ENCODE results near the gene UAP1L1. TPM values are rescaled to one million over a fixed set of nuclear protein-coding genes. Genes with fewer than 3 reads are reported as not detected.

Gene UAP1L1
- total RNA-seq, 2 experiments from 2014 or later = 49.8 to 50.1 TPM

DNA sequence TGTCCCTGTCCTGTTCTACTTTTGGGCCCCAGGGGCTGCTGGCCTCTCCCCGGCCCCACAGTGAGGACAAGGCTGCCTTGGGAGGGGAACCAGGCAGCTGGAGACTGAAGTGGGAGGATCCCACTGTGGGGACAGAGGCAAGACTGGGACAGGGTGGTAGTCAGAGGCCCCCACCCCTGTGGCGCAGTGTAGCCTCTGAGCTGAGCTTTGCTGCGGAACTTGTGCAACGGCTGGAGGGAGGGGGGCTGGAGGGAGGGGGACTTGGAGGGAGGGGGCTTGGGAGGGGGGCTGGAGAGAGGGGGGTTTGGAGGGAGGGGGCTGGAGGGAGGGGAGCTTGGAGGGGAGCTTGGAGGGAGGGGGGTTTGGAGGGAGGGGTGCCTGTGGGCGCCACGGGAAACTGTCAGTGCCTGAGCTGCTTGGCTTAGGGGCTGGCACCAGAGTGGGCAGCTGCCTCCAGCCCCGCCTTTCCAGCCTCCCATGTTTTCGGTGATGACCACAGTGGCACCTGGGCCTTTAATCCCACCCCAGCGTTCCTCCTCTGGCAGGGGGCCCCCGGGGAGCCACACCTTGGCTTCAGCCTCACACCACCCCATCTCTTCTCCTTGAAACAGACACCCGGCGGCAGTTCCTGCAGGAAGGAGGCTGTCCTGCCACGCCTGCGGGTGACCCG is 43.1 kb upstream of the UAP1L1 start:
- no peaks in the 10 kb centered on the region for H3K9me3 Mint-ChIP-seq
- peak overlapping the region; percentile 47 for H3K4me3 Mint-ChIP-seq
- ChIA-PET POLR2A (interaction anchor here (0.6 to 2.1 kb wide), 9 partner anchors 8 to 306 kb away, joined by 3 to 9 read pairs (median 3); partner anchors contain the start of gene TRAF2), CTCF (interaction anchor here (0.7 to 3.6 kb wide), 44 partner anchors 9 to 273 kb away, joined by 3 to 82 read pairs (median 7); partner anchors contain the start of genes AJM1, C8G, CLIC3 and FBXW5)
- H3K27ac Mint-ChIP-seq = peak overlapping the region; percentile 85
- DNase-seq (no peak), ATAC-seq (no peak)
- H3K36me3 Mint-ChIP-seq (ENCODE audit: low read depth) = no peaks in the 10 kb centered on the region
- no peaks in the 10 kb centered on the region for H3K27me3 Mint-ChIP-seq
- TF ChIP-seq, protein P1, sequence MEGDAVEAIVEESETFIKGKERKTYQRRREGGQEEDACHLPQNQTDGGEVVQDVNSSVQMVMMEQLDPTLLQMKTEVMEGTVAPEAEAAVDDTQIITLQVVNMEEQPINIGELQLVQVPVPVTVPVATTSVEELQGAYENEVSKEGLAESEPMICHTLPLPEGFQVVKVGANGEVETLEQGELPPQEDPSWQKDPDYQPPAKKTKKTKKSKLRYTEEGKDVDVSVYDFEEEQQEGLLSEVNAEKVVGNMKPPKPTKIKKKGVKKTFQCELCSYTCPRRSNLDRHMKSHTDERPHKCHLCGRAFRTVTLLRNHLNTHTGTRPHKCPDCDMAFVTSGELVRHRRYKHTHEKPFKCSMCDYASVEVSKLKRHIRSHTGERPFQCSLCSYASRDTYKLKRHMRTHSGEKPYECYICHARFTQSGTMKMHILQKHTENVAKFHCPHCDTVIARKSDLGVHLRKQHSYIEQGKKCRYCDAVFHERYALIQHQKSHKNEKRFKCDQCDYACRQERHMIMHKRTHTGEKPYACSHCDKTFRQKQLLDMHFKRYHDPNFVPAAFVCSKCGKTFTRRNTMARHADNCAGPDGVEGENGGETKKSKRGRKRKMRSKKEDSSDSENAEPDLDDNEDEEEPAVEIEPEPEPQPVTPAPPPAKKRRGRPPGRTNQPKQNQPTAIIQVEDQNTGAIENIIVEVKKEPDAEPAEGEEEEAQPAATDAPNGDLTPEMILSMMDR (IDR thresholded peaks at IDR 0.05) = no peak
- peaks cover 42% of the 10 kb centered on the region for H3K4me1 Mint-ChIP-seq (ENCODE audit: low read depth)
- intact Hi-C loops (cut with micrococcal nuclease) = no loop called here

DNA sequence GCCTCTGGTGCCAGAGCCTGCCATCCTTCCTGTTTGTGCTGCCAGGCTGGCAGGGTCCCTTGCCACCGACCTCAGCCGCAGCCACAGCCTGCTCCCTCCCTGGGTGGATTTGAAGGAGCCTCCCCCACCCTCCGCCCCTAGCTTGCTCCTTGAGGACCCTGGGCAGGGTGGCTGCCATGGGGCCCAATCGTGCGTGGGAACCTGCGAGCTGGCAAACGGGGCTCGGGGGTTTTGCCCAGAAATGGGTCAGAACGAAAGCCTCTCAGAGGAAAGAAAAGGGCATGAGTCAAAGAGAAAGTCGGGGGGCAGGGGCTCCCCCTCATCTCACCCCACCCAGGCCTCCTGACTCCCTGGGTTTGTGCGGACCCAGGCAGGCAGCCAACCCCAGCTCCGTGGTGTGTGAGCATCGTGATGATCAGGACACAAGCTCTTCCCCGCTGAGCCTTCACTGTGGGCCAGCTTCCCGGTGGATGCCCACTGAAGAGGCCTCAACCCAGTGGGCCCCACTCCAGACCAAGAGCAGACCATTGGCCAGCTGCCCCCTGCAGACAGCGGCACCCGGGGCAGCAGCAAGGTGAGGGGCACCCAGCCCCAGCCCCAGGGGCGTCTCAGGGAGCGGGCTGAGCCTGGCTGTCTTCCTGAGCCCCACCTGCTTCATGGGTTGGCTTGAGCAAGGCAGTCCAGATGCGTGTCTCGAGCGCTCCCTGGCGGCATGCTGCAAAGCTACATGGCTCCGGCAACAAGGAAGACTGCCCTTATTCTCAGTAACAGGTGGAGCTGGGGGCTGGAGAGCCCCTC is 42.4 kb upstream of the UAP1L1 start:
- POLR2A ChIA-PET = interaction anchor here (0.6 to 2.1 kb wide), 12 partner anchors 8 to 307 kb away, joined by 3 to 9 read pairs (median 3); partner anchors contain the start of genes PAXX and SAPCD2
- H3K4me1 Mint-ChIP-seq (ENCODE audit: low read depth) = peaks cover 35% of the 10 kb centered on the region
- ATAC-seq (peak; percentile 89), DNase-seq (peak; percentile 91)
- H3K27me3 Mint-ChIP-seq = no peaks in the 10 kb centered on the region
- H3K9me3 Mint-ChIP-seq = no peaks in the 10 kb centered on the region
- H3K36me3 Mint-ChIP-seq (ENCODE audit: low read depth) = no peaks in the 10 kb centered on the region
- peak overlapping the region; percentile 47 for H3K4me3 Mint-ChIP-seq
- peak overlapping the region; percentile 85 for H3K27ac Mint-ChIP-seq
- CTCF ChIA-PET = interaction anchor here (0.6 to 3.6 kb wide), 54 partner anchors 9 to 274 kb away, joined by 3 to 82 read pairs (median 6); partner anchors contain the start of genes AJM1, C8G, CLIC3 and FBXW5
- intact Hi-C loops (cut with micrococcal nuclease) = loop anchor here (5.0 kb wide), 1 partner anchor 248 kb away; no protein-coding TSS in a partner anchor
- TF ChIP-seq, protein P1 (IDR thresholded peaks at IDR 0.05) = peak; percentile 86

DNA sequence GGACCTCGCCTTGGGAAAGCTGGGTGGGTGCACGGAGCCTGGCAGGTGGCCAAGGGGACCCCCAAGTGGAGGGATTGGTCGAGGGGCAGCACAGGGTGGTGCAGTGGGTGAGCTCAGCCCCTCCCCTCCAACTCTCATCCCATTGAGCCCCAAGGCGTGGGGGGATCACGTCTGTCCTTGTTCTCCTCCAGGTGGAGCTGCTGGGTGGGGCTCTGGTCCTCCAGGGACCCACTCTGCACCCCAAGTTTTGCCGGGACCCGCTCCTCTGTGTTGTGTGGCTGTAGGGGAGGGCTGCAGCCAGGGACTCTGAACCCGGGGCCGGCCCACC is 41.8 kb upstream of the UAP1L1 start:
- TF ChIP-seq, protein P1 (IDR thresholded peaks at IDR 0.05) = peak; percentile 20
- no peaks in the 10 kb centered on the region for H3K36me3 Mint-ChIP-seq (ENCODE audit: low read depth)
- ATAC-seq (no peak), DNase-seq (no peak)
- H3K4me1 Mint-ChIP-seq (ENCODE audit: low read depth) = peaks cover 30% of the 10 kb centered on the region
- ChIA-PET CTCF (interaction anchor here (0.6 to 3.6 kb wide), 47 partner anchors 9 to 267 kb away, joined by 3 to 82 read pairs (median 7); partner anchors contain the start of genes AJM1, C8G, CLIC3 and FBXW5), POLR2A (interaction anchor here (0.7 to 2.1 kb wide), 8 partner anchors 9 to 245 kb away, joined by 3 to 9 read pairs (median 4); partner anchors contain the start of genes PAXX and SAPCD2)
- no peak overlapping the region for H3K4me3 Mint-ChIP-seq
- H3K27ac Mint-ChIP-seq = no peak overlapping the region
- intact Hi-C loops (cut with micrococcal nuclease) = loop anchor here (5.0 kb wide), 1 partner anchor 248 kb away; no protein-coding TSS in a partner anchor
- no peaks in the 10 kb centered on the region for H3K9me3 Mint-ChIP-seq
- H3K27me3 Mint-ChIP-seq = no peaks in the 10 kb centered on the region

DNA sequence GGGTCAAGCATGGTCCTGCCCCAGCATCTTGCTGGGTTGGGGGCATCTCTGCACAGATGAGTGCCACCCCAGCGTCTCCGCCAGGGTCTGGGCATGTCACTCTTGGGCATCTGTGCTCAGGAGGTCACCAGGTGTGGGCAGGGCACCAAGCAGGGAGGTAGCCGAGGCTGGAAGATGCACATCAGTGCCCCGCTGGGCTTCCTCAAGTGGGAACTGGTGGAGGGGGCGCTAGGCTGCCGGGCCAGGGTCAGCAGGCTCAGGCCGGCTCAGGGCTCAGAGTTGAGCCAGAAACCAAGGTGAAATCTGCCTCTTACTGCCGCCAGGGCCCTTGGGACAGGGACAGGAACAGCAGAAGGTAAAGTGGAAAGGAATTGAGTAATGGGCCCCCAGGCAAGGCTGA is 41.4 kb upstream of the UAP1L1 start:
- ChIA-PET CTCF (interaction anchor here (0.6 to 3.6 kb wide), 38 partner anchors 8 to 258 kb away, joined by 3 to 82 read pairs (median 10); partner anchors contain the start of genes AJM1, C8G, CLIC3 and FBXW5), POLR2A (interaction anchor here (1.1 to 2.1 kb wide), 4 partner anchors 9 to 88 kb away, joined by 3 to 9 read pairs (median 6); partner anchors contain the start of gene SAPCD2)
- no peak overlapping the region for H3K27ac Mint-ChIP-seq
- TF ChIP-seq, protein P1 (IDR thresholded peaks at IDR 0.05) = no peak
- intact Hi-C loops (cut with micrococcal nuclease) = loop anchor here (5.0 kb wide), 1 partner anchor 249 kb away; no protein-coding TSS in a partner anchor
- no peaks in the 10 kb centered on the region for H3K27me3 Mint-ChIP-seq
- no peaks in the 10 kb centered on the region for H3K36me3 Mint-ChIP-seq (ENCODE audit: low read depth)
- peaks cover 26% of the 10 kb centered on the region for H3K4me1 Mint-ChIP-seq (ENCODE audit: low read depth)
- no peaks in the 10 kb centered on the region for H3K9me3 Mint-ChIP-seq
- no peak for DNase-seq
- no peak for ATAC-seq
- H3K4me3 Mint-ChIP-seq = no peak overlapping the region

All from activated CD8-positive, alpha-beta T cell treated with anti-CD3 and anti-CD28 coated beads for 36 hours (primary cell).